Ovary (tissue), 9 donors: ENCODE measurements around the gene SPPL2A. TPM values are rescaled to one million over a fixed set of nuclear protein-coding genes. Genes with fewer than 3 reads are reported as not detected.

ENCODE experiments used
- DNase-seq, 5 donors: peaks; one replicate each; pipeline ENCODE4 v3.0.0-alpha.2; 2019 to 2020
- H3K27ac ChIP-seq, 2 donors: fragments of 200-600 bp; one replicate each; pipeline versions ENCODE4 v1.5.1 to v1.8.0; 2019 to 2022
- H3K27me3 ChIP-seq: fragments of 200-600 bp; one replicate; pipeline ENCODE4 v1.8.0; 2022
- H3K36me3 ChIP-seq: fragments of 200-600 bp; sonication (generic); one replicate; pipeline ENCODE4 v1.5.1; 2019
- H3K4me1 ChIP-seq: one replicate; pipeline ENCODE4 v1.8.1; 2013; ENCODE audit warnings: mild to moderate bottlenecking, moderate library complexity; ENCODE audit not compliant: insufficient read depth
- H3K4me3 ChIP-seq: fragments of 200-600 bp; sonication (generic); one replicate; pipeline ENCODE4 v1.5.1; 2017
- H3K9me3 ChIP-seq, 2 donors: fragments of 200-600 bp in 1 of 2; sonication (generic) in 1 of 2; one replicate each; pipeline versions ENCODE4 v1.5.1 to v1.8.1; 2013 to 2019; ENCODE audit warnings: mild to moderate bottlenecking in 1 of 2, moderate library complexity in 1 of 2
- EP300 ChIP-seq: sonication (generic); formaldehyde crosslinking; IDR thresholded peaks from one replicate; pipeline ENCODE4 v1.6.1; 2017; ENCODE audit warnings: antibody characterized with exemption
- POLR2A ChIP-seq: fragments of 450-650 bp; IDR thresholded peaks from one replicate; pipeline ENCODE4 v1.6.1; 2017; ENCODE audit warnings: antibody characterized with exemption, mild to moderate bottlenecking, moderate library complexity
- WGBS, 3 donors: extraction: QIAGEN DNeasy Blood & Tissue Kit in 1 of 3; methylation state at CpG; one replicate each; pipeline versions ENCODE4 v1.1.5 to v1.1.7; 2013 to 2017; 5-methylcytosine and 5-hydroxymethylcytosine counted together
- intact Hi-C, 4 donors: fragments of 100-400 bp; cut with DNase I; formaldehyde crosslinking; loops; one replicate each; pipeline versions ENCODE4 v1.11.0 to v1.15.1; 2022 to 2023
- polyA plus RNA-seq, 2 donors: library from polyadenylated mRNA; stranded (reverse); fragments of 200-250 nt in 1 of 2; fragments of 350-450 nt in 1 of 2; fragmentation: Illumina TruSeq in 1 of 2; extraction: RNeasy Lipid Tissue Mini Kit (QIAGEN cat#74804) in 1 of 2; gene quantifications; one replicate each; pipeline ENCODE4 v1.2.3, GENCODE V29; 2013 to 2014
- total RNA-seq, 7 donors: library from RNA; depleted of rRNA in 2 of 7; stranded (reverse); fragments of >200 nt in 2 of 7; fragmentation: NEBNext Ultra II Directional in 3 of 7; extraction: Animal tissue kit (Norgen Biotek cat#: 25700) in 3 of 7; gene quantifications; one replicate each; pipeline versions ENCODE4 v1.1.0 to v1.2.4, GENCODE V29; 2016 to 2023
- TF ChIP-seq, protein P1 (sequence below), 3 donors: fragments of 450-650 bp in 2 of 3; fragments of 200-600 bp in 1 of 3; IDR thresholded peaks; one replicate each; pipeline versions ENCODE4 v1.5.1 to v1.8.0; 2016 to 2022; ENCODE audit warnings: antibody characterized with exemption in 3 of 3, mild to moderate bottlenecking in 1 of 3
- donor health status: DM: no; HTN: no; CAD: no; lungs with moderate emphysema.
- donor health status: DM: no; HTN: no; CAD: no.
- donor health status: Bipolar disorder and iron deficiency.
- donor health status: DM: yes; HTN: yes; CAD: no.
- donor health status: DM: no; HTN: no; CAD: no.
- donor health status: DM: yes; HTN: yes; CAD: no.

SPPL2A gene
- total and polyA plus RNA-seq, 9 donors: 15.4 to 97.2 (median 55.7) TPM

- Histone ChIP-seq H3K4me1 (no peaks in the 10 kb centered on the region), H3K36me3 (no peaks in the 10 kb centered on the region), H3K27me3 (no peaks in the 10 kb centered on the region), H3K9me3 (no peaks in the 10 kb centered on the region), H3K27ac (no peak overlapping the region), H3K4me3 (no peak overlapping the region)
- TF ChIP-seq EP300: no peak
- TF ChIP-seq, protein P1, sequence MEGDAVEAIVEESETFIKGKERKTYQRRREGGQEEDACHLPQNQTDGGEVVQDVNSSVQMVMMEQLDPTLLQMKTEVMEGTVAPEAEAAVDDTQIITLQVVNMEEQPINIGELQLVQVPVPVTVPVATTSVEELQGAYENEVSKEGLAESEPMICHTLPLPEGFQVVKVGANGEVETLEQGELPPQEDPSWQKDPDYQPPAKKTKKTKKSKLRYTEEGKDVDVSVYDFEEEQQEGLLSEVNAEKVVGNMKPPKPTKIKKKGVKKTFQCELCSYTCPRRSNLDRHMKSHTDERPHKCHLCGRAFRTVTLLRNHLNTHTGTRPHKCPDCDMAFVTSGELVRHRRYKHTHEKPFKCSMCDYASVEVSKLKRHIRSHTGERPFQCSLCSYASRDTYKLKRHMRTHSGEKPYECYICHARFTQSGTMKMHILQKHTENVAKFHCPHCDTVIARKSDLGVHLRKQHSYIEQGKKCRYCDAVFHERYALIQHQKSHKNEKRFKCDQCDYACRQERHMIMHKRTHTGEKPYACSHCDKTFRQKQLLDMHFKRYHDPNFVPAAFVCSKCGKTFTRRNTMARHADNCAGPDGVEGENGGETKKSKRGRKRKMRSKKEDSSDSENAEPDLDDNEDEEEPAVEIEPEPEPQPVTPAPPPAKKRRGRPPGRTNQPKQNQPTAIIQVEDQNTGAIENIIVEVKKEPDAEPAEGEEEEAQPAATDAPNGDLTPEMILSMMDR (IDR thresholded peaks at IDR 0.05): no peak
- no peak for TF ChIP-seq POLR2A
- DNase-seq: no peak
- 39 to 53% (median 52%) methylated on average over 1 of the region's 1 CpG for WGBS, 3 donors
- intact Hi-C loops: no loop called here
Observed at GRCh38 chr15:50810128-50810527, 44.6 kb upstream of the SPPL2A start.

DNA sequence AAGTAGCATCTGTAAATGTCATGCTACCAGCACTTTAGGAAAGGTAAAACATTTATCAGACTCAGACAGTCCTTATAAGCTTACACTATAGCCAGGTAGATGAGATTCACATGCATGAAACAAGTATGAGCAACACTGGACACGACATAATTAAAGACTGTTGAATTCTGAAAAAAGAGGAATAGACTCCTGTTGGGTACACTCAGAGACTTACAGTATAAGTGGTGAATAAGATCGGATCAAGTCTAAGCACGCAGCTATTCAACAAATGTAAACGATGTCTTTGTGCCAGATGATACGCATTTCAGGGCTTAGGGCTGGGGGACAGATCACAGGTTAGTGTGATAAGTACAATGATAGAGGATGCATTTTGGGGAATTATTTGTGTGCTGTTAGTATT is 43.2 kb upstream of the SPPL2A start:
- no peaks in the 10 kb centered on the region for H3K4me1 ChIP-seq
- no peaks in the 10 kb centered on the region for H3K27me3 ChIP-seq
- no peaks in the 10 kb centered on the region for H3K36me3 ChIP-seq
- H3K9me3 ChIP-seq: no peaks in the 10 kb centered on the region
- intact Hi-C loops: no loop called here
- no peak overlapping the region for H3K27ac ChIP-seq
- no peak for DNase-seq
- no peak overlapping the region for H3K4me3 ChIP-seq
- WGBS, 3 donors: 60 to 71% (median 68%) methylated on average over 5 of the region's 5 CpGs
- TF ChIP-seq POLR2A: no peak
- TF ChIP-seq, protein P1 (IDR thresholded peaks at IDR 0.05): no peak
- no peak for TF ChIP-seq EP300

GRCh38 chr15:50803479-50804180 is 38.1 kb upstream of the SPPL2A start:
- DNase-seq: no peak
- whole genome bisulfite sequencing, 3 donors: 46 to 53% (median 51%) methylated on average over 2 of the region's 2 CpGs
- no peaks in the 10 kb centered on the region for H3K9me3 ChIP-seq
- no peaks in the 10 kb centered on the region for H3K4me1 ChIP-seq
- no peak overlapping the region for H3K4me3 ChIP-seq
- no peaks in the 10 kb centered on the region for H3K27me3 ChIP-seq
- H3K36me3 ChIP-seq: no peaks in the 10 kb centered on the region
- intact Hi-C loops: no loop called here
- no peak overlapping the region for H3K27ac ChIP-seq
- no peak for TF ChIP-seq EP300
- no peak for TF ChIP-seq POLR2A
- TF ChIP-seq, protein P1 (IDR thresholded peaks at IDR 0.05): no peak

DNA sequence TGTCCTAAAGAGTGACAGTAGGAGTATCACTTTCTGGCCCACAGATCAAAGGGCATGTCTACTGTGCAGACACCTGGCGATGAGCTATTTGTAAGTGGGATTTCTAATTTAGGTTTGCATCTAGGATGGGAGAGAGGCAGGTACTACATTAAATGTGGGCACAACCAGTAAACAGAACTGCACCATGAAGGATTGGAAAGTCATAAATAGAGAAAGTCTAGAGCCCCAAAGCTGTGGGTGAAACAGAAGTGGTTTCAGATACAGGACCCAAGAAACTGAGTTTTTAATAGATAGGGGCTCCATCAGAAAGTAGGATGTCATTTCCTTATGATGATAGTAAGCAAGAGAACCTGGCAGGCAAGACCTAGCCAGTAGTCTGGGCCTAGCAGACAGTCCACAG is 35.2 kb upstream of the SPPL2A start:
- no peaks in the 10 kb centered on the region for H3K27me3 ChIP-seq
- TF ChIP-seq, protein P1 (IDR thresholded peaks at IDR 0.05): no peak
- TF ChIP-seq EP300: no peak
- TF ChIP-seq POLR2A: no peak
- H3K27ac ChIP-seq: no peak overlapping the region
- no peak for DNase-seq
- intact Hi-C loops: no loop called here
- no peaks in the 10 kb centered on the region for H3K36me3 ChIP-seq
- WGBS, 3 donors: 83 to 97% (median 88%) methylated on average over 1 of the region's 1 CpG
- no peaks in the 10 kb centered on the region for H3K4me1 ChIP-seq
- H3K4me3 ChIP-seq: no peak overlapping the region
- no peaks in the 10 kb centered on the region for H3K9me3 ChIP-seq
